Measurements from ENCODE around the gene PIGW.
A peak's percentile ranks its signal among the peaks of the same experiment; 100 is the strongest.

PIGW gene

GRCh38 chr17:36544307-36545076 lies 9.7 kb downstream of the PIGW start, which contains the start of gene GGNBP2:
Gene GGNBP2 (plus strand): TSS chr17:36544919. CDS start chr17:36545725, 806 bp downstream.
- no peak for FAIRE-seq
- DNase-seq (ENCODE audit: extremely low spot score, insufficient read length, low read depth) = peak; percentile 82

- DNase-seq (ENCODE audit: extremely low spot score, insufficient read length, low read depth) (no peak), FAIRE-seq (no peak)
Measured at GRCh38 chr17:36545077-36545464, 10.3 kb downstream of the PIGW start.

- FAIRE-seq = no peak
- DNase-seq (ENCODE audit: extremely low spot score, insufficient read length, low read depth) = peak; percentile 86
Measured at GRCh38 chr17:36545465-36546417, 11.0 kb downstream of the PIGW start.

- FAIRE-seq (no peak), DNase-seq (ENCODE audit: extremely low spot score, insufficient read length, low read depth) (no peak)
Measured at GRCh38 chr17:36546418-36547093, 11.8 kb downstream of the PIGW start.

- no peak for FAIRE-seq
- DNase-seq (ENCODE audit: extremely low spot score, insufficient read length, low read depth) = no peak
Measured at GRCh38 chr17:36547776-36548175, 13.0 kb downstream of the PIGW start.

- DNase-seq (ENCODE audit: extremely low spot score, insufficient read length, low read depth) (no peak), FAIRE-seq (no peak)
Measured at GRCh38 chr17:36550491-36551417, 16.0 kb downstream of the PIGW start.

GRCh38 chr17:36553459-36553858 lies 18.7 kb downstream of the PIGW start:
- no peak for FAIRE-seq
- no peak for DNase-seq (ENCODE audit: extremely low spot score, insufficient read length, low read depth)

GRCh38 chr17:36566081-36566480 lies 31.3 kb downstream of the PIGW start:
- FAIRE-seq (no peak), DNase-seq (ENCODE audit: extremely low spot score, insufficient read length, low read depth) (no peak)

- FAIRE-seq (no peak), DNase-seq (ENCODE audit: extremely low spot score, insufficient read length, low read depth) (no peak)
Measured at GRCh38 chr17:36575028-36575427, 40.2 kb downstream of the PIGW start.

GRCh38 chr17:36576793-36577192 lies 42.0 kb downstream of the PIGW start:
- FAIRE-seq (no peak), DNase-seq (ENCODE audit: extremely low spot score, insufficient read length, low read depth) (no peak)

- FAIRE-seq (no peak), DNase-seq (ENCODE audit: extremely low spot score, insufficient read length, low read depth) (no peak)
Measured at GRCh38 chr17:36578671-36579070, 43.9 kb downstream of the PIGW start.

- FAIRE-seq = no peak
- DNase-seq (ENCODE audit: extremely low spot score, insufficient read length, low read depth) = no peak
Measured at GRCh38 chr17:36583787-36584186, 49.0 kb downstream of the PIGW start.

- FAIRE-seq (no peak), DNase-seq (ENCODE audit: extremely low spot score, insufficient read length, low read depth) (no peak)
Measured at GRCh38 chr17:36586138-36586537, 51.4 kb downstream of the PIGW start.
